GM12872 (cell line): ENCODE results near the gene EXOC4.

ENCODE experiments used
- CTCF ChIP-seq: IDR thresholded peaks from 3 replicates; pipeline ENCODE4 v1.5.1; 2011; ENCODE audit warnings: low read depth, mild to moderate bottlenecking, low read length, moderate library complexity; ENCODE audit not compliant: insufficient read depth

EXOC4 gene

GRCh38 chr7:133822001-133822641, 569.2 kb downstream of the EXOC4 start:
- TF ChIP-seq CTCF: no peak

- TF ChIP-seq CTCF: no peak
Measured at GRCh38 chr7:133822868-133823552, 570.1 kb downstream of the EXOC4 start.

- TF ChIP-seq CTCF: no peak
Measured at GRCh38 chr7:133824132-133824531, 571.3 kb downstream of the EXOC4 start.

- no peak for TF ChIP-seq CTCF
Measured at GRCh38 chr7:133827707-133828623, 575.1 kb downstream of the EXOC4 start.

GRCh38 chr7:133828906-133829305, 576.0 kb downstream of the EXOC4 start:
- TF ChIP-seq CTCF: no peak

- TF ChIP-seq CTCF: no peak
Measured at GRCh38 chr7:133829336-133829897, 576.5 kb downstream of the EXOC4 start.

- no peak for TF ChIP-seq CTCF
Measured at GRCh38 chr7:133830081-133830480, 577.2 kb downstream of the EXOC4 start.
